Left lung (tissue), 10 donors: ENCODE data around the gene CELSR3. TPM values are rescaled to one million over a fixed set of nuclear protein-coding genes. Genes with fewer than 3 reads are reported as not detected.
A peak's percentile ranks its signal among the peaks of the same experiment; 100 is the strongest.

Source experiments
- ATAC-seq: fragments of 200-7000 bp; cut with Tn5 transposase; one replicate; pipeline ENCODE4 v1.9.1; 2020; ENCODE audit warnings: moderate library complexity
- DNase-seq, 4 donors: peaks; one replicate each; pipeline ENCODE4 v3.0.0-alpha.2; 2013 to 2020
- H3K27ac ChIP-seq, 2 donors: fragments of 200-600 bp; sonication (generic) in 1 of 2; one replicate each; pipeline versions ENCODE4 v1.5.0 to v1.8.0; 2020 to 2021
- H3K27me3 ChIP-seq, 2 donors: fragments of 200-600 bp; sonication (generic) in 1 of 2; one replicate each; pipeline versions ENCODE4 v1.5.0 to v1.8.0; 2020 to 2021
- H3K36me3 ChIP-seq, 2 donors: fragments of 200-600 bp; sonication (generic) in 1 of 2; one replicate each; pipeline versions ENCODE4 v1.5.0 to v1.8.0; 2020 to 2021
- H3K4me1 ChIP-seq, 2 donors: fragments of 200-600 bp; one replicate each; pipeline ENCODE4 v1.8.0; 2021
- H3K4me3 ChIP-seq, 2 donors: fragments of 200-600 bp; sonication (generic) in 1 of 2; one replicate each; pipeline versions ENCODE4 v1.5.0 to v1.8.0; 2020 to 2021; ENCODE audit warnings: mild to moderate bottlenecking in 1 of 2
- H3K9me3 ChIP-seq, 2 donors: fragments of 200-600 bp; sonication (generic) in 1 of 2; one replicate each; pipeline versions ENCODE4 v1.5.0 to v1.8.0; 2020 to 2021
- CTCF ChIP-seq, 2 donors: fragments of 200-600 bp; sonication (generic) in 1 of 2; IDR thresholded peaks; one replicate each; pipeline versions ENCODE4 v1.5.0 to v1.8.0; 2021; ENCODE audit warnings: antibody characterized with exemption in 2 of 2
- intact Hi-C, 2 donors: fragments of 100-400 bp; cut with DNase I; formaldehyde crosslinking; loops; one replicate each; pipeline versions ENCODE4 v1.11.2 to v1.14.2; 2022
- polyA plus RNA-seq, 6 donors: library from polyadenylated mRNA; unstranded; fragments of 120-200 nt; gene quantifications; one replicate each; pipeline ENCODE4 v1.2.1, GENCODE V29; 2013; ENCODE audit not compliant: insufficient read length in 6 of 6
- total RNA-seq, 2 donors: library from RNA; stranded (reverse); fragmentation: NEBNext Ultra II Directional; extraction: Animal tissue kit (Norgen Biotek cat#: 25700); gene quantifications; one replicate each; pipeline ENCODE4 v1.2.1, GENCODE V29; 2021
- donor health status: DM: no; HTN: yes; CAD: no.
- donor health status: DM: no; HTN: no; CAD: no.

CELSR3 gene
- total and polyA plus RNA-seq, 8 donors = 0.79 to 1.7 (median 0.94) TPM

DNA sequence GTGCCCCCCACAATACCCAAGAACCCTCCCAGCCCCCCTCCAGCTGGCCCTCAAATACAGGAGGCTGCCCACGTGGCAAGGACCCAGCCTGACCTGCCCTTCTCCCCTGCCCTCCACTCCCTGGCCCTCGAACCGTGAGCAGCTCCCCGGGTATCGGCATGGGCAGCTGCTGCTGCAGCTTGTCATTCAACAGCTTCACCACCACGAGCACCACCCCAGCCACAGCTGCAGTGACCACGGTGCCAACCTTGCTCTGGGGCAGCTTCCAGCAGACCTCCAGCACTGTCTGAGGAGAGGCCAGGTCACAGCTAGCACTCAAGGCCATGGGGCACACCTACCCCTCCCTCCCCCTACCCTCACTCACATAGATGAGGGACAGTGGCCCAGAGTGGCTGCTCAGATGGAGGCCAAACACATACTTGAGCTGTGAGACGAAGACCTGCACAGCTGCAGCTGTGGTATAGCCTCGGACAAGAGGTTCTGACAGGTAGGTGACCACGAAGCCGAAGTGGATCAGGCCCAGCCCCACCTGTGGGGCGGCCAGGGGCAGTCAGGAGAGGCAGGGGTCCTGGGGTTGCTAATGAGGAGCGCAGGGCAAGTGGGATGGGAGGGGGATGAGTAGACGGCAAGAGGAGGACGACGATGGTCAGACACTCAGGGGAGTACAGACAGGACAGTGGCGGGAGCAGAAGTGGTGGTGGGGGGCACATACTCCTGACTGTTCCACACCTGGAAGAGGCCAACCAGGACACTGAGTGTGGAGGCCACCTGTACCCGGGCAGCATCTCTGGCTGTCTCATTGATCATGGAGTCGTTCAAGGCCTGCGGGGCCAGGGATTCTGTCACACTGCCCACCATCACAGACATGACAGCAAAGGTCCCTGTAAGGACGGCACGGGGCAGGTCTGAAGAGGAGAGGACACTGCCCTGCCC is 30.9 kb downstream of the CELSR3 start:
- no peak for TF ChIP-seq CTCF (IDR thresholded peaks at IDR 0.05)
- DNase-seq (peak in 1 of 4 donors; percentile 61), ATAC-seq (no peak)
- Histone ChIP-seq H3K9me3 (no peaks in the 10 kb centered on the region), H3K4me3 (no peak overlapping the region), H3K4me1 (peaks cover 16 to 20% of the 10 kb centered on the region in 2 donors), H3K27ac (no peak overlapping the region), H3K27me3 (no peaks in the 10 kb centered on the region), H3K36me3 (peaks cover 0 to 68% of the 10 kb centered on the region in 2 donors)
- intact Hi-C loops = no loop called here

- TF ChIP-seq CTCF (IDR thresholded peaks at IDR 0.05) = no peak
- DNase-seq = peak in 1 of 4 donors; percentile 58
- Histone ChIP-seq H3K4me3 (no peak overlapping the region), H3K36me3 (peaks cover 0 to 77% of the 10 kb centered on the region in 2 donors), H3K9me3 (no peaks in the 10 kb centered on the region), H3K27me3 (no peaks in the 10 kb centered on the region), H3K27ac (no peak overlapping the region), H3K4me1 (peaks cover 8 to 12% of the 10 kb centered on the region in 2 donors)
- ATAC-seq = no peak
- intact Hi-C loops = no loop called here
These were observed 31.9 kb downstream of the CELSR3 start for GRCh38 chr3:48630833-48631232.

DNA sequence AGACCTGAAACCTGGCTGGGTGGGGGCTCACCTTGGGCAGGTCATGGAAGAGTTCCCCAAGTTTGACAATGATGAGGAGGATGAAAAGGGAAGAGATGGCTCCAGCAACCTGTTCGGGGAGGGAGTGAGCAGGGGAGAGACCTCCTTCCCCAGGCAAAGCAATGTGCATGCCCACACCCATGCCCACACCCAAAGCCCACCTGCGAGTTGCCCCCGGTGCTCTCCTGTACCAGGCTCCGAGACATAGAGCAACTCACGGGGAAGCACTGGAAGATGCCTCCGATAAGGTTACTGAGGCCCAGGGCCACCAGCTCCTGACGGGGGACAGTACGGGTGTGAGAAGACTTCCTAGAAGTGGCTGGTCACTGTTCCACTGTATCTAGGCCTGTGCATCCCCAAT is 32.3 kb downstream of the CELSR3 start:
- ATAC-seq (no peak), DNase-seq (peak in 1 of 4 donors; percentile 41)
- Histone ChIP-seq H3K27ac (no peak overlapping the region), H3K9me3 (no peaks in the 10 kb centered on the region), H3K36me3 (peaks cover 0 to 82% of the 10 kb centered on the region in 2 donors), H3K27me3 (no peaks in the 10 kb centered on the region), H3K4me1 (peaks cover 8 to 10% of the 10 kb centered on the region in 2 donors), H3K4me3 (no peak overlapping the region)
- TF ChIP-seq CTCF (IDR thresholded peaks at IDR 0.05) = no peak
- intact Hi-C loops = no loop called here

DNA sequence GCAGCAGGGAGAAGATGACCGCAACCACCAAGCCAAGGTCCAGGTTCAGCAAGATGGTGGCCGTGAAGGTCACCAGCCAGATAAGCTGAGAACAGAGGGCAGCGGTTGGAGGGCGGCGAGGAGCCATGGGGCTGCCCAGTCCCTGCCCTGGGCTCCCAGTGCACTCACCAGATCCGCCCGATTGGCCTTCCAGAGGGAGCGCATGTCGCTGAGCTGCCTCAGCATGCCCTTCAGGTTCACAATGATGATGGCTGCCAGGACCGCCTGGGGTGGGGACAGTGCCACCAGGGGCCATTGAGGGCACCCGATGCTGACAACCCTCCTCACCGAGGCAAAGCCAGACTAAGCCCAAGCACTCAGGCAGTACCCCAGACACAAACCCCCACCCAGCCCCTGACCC is 32.8 kb downstream of the CELSR3 start:
- peaks cover 8 to 10% of the 10 kb centered on the region in 2 donors for H3K4me1 ChIP-seq
- H3K27me3 ChIP-seq = no peaks in the 10 kb centered on the region
- no peak for ATAC-seq
- intact Hi-C loops = no loop called here
- peak in 1 of 4 donors; percentile 49 for DNase-seq
- H3K27ac ChIP-seq = no peak overlapping the region
- no peaks in the 10 kb centered on the region for H3K9me3 ChIP-seq
- H3K4me3 ChIP-seq = no peak overlapping the region
- TF ChIP-seq CTCF (IDR thresholded peaks at IDR 0.05) = no peak
- H3K36me3 ChIP-seq = peaks cover 0 to 86% of the 10 kb centered on the region in 2 donors

DNA sequence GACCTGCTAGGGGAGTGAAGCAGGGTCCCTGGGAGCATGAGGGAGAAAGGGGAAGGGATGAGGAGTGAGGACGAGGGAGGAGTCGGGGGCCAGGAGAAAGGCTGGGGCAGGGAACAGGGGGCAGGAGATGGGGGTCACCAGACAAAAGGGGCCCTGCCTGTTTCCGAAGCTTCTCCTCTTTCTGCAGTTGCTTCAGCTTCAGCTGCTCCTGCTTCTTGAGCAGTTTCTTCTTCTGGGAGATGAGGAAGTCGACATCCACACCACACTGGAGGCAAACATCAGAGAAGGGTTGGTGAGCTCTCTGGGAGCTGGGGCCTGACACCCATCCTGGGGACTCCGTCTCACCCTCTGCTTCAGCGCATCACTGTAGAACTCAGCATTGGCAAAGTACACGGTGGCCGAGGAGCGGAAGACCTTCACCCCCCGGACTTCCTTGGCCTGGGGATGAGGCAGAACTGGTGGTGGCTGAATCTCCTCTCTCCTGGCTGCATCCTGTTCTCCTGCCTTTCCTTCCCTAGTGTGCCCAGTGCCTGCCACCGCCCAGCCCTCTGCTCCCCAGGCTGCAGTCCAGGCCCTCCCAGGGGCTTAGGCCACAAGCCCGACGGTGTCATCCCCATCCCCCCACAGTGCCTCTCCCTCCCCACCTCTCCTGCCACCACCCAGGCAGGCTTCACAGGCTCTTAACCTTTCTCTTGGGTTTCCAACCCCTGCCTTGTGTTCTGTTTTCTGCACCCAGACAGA is 34.2 kb downstream of the CELSR3 start:
- DNase-seq (peak in 1 of 4 donors; percentile 54), ATAC-seq (no peak)
- H3K36me3 ChIP-seq = peaks cover 0 to 91% of the 10 kb centered on the region in 2 donors
- H3K4me3 ChIP-seq = no peak overlapping the region
- TF ChIP-seq CTCF (IDR thresholded peaks at IDR 0.05) = no peak
- intact Hi-C loops = no loop called here
- H3K27me3 ChIP-seq = no peaks in the 10 kb centered on the region
- no peaks in the 10 kb centered on the region for H3K9me3 ChIP-seq
- no peak overlapping the region for H3K27ac ChIP-seq
- peaks cover 0 to 7% of the 10 kb centered on the region in 2 donors for H3K4me1 ChIP-seq
